NCI-H748 treated with DMSO at 0.1 percent for 48 hours (cell line): ENCODE data around the gene TUBGCP2.

Experiments
- DNase-seq: peaks from one replicate; lab custom pipeline; 2025; lab: John Stamatoyannopoulos, UW

TUBGCP2 gene

DNA sequence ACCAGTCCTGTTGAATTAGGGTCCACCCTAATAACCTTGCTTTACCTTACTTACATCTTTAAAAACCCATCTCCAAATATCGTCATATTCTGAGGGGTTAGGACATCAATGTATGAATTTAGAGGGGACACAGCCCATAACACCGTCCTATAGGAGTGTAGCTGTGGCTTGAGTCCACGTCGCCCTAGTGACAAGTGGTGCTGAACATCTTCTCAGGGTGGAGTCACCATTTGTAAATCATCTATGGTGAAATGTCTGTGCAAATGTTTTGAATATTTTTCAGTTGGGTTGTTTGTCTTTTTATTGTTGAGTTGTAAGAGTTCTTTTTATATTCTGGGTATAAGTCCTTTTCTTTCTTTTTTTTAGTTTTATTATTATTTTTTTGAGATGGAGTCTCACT is 33.3 kb upstream of the TUBGCP2 start:
- DNase-seq: no peak

DNA sequence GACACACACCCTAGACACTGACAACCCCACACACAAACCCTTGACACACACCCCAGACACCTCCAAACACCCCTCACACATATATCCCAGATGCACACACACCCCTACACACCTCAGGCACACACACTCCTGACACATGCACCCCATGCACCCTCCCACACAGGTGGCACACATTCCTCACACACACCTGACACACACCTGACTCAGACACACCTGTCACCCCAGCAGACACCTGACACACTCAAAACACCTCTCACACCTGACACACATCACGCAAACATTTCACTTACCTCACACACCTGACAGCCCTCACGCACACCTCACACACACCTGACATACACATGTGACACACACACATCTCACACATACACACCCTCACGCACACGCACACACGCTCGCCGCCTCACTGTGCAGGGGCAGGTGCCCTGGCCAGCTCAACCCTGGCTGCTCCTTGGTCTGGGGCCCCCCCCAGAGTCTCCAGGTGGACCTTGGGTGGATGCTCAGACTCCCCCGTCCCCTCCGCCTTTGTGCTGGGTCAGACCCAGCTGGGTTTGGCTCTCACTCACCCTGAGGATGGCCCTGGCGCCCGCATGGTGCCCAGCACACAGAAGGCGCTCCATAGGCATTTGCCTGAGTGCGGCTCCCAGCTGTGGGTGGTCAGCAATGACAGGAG is 31.2 kb upstream of the TUBGCP2 start:
- no peak for DNase-seq

DNA sequence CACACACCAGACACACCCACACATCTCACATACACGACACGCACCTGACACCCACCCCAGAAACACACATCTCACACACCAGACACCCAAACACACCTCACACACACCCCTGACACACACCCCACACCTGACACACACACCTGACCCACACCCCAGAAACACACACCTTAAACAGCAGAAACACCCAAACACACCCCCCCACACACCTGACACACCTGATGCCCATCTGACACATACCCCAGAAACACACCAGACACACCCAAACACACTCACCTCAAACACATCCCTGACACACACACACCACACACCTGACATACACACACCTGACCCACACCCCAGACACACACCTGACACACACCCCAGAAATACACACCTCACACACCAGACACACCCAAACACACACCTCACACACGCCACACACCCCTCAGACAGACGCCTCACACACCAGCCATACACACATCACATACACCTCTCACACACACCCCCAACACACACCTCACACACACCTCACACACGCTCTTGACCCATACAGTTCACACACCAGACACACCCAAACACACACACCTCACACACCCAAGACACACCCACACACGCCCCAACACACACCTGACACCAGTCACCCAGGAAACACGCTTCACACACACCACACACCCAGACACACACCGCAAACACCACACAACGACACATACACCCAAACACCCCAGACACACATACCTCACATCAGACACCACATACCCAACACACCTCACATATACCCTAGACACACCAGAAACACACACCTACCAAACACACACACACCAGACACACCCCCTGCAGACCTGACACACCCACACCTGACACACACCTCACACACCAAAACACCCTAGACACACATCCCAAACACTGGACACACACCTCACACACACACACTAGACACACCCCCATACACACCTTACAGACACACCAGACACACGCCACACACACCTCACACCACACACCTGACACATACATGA is 29.7 kb upstream of the TUBGCP2 start:
- DNase-seq: no peak

DNA sequence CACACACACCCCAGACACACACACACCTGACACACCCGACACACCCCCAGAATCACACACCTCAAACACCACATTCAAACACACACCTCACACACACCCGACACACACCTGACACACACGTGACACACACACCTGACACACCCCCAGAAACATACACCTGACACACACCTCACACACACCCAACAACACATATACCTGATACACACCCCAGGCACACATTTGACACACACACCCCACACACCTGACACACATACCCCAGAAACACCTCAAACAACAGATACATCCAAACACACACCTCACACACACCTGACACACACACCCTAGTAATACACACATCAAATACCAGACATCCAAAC is 28.7 kb upstream of the TUBGCP2 start:
- DNase-seq: no peak

DNA sequence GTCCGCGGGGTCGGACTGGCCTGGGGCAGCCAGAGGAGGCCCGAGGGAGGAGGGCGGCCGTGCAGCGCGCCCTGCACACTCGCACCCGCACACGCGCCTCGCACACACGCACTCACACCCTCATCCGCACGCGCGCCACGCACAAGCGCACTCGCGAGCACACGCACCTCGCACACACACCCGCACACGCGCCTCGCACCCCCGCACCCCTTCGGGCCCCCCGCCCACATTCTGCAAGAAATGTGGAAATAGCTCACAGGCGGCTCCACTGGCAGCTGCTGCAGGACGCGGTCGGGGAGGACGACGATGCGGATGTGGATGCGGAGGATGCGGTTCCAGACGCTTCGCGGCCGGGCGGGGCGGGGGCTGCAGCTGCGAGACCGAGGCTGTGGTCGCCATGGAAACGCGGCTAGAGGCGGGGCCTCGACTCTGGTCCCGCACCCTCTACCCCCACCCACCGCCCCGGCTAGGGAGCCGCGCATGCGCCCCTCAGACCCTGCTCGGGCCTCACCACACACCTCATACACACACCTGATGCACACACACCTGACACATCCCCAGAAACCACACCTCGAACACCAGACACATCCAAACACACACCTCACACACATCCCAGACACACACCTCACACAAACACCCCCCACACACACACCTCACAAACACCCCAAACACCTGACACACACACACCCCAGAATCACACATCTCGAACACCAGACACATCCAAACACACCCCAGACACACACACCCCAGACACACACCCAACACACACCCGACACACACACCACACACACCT is 28.1 kb upstream of the TUBGCP2 start, which contains the start of gene CALY:
CALY (minus strand) TSS at position 320 of the 793 bp plus-strand sequence. CDS start 7,907 bp downstream, outside the sequence.
- no peak for DNase-seq

DNA sequence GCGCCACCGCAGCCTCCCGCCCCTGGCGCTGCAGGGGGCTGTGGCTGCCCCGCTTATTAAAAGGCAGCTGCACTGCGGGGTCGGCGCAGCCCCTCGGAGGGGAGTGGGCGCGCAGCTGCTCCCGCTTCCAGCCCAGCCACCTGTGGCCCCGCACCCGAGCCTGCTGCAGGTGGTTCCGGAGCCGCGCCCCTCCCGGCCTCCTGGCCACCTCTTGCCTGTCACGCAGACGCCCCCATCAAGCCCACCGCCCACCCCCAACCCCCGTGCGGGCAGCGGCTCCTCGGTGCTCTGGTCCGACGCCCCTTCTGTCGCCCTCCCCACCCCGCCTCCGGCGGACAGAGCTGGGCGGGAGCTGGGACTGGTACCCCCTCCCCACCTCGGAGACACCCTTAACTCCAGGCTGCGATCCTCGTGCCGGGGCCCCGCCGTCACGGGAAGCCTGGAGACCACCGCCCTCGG is 27.5 kb upstream of the TUBGCP2 start:
- no peak for DNase-seq

- peak; percentile 4 for DNase-seq
These were observed 26.8 kb upstream of the TUBGCP2 start for GRCh38 chr10:133335246-133336117.

DNA sequence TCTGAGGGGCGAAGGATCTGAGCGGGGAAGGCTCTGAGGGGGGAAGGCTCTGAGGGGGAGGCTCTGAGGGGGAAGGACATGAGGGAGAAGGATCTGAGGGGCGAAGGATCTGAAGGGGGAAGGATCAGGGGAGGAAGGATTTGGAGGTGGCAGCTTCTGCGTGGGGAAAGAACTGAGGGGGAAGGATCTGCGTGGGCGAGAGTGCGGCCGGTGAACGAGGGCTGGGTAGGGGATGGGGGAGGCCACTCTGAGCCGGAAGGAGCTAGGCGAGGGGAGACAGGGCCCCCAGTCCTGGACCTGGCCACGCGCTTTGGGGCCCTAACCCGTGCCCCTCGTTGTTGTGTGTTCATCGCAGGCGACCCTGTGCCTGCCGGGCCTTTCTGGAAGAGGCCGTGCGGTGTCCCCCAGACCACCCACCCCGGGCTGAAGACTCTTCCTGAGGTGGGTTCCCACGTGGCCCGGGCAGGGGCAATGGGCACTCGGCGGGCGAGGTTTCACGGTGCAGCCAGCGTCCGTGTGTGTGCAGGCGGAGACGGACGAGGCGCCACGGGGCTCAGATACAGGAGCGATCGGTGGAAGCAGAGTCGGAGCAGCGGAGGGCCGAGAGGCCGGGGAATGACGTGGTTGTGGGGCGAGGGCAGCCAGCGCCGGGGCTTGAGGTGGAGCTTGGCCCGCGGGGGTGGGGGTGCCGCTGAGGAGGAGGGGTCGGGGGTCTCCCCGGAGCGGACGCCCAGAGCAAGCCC is 26.0 kb upstream of the TUBGCP2 start:
- no peak for DNase-seq

DNA sequence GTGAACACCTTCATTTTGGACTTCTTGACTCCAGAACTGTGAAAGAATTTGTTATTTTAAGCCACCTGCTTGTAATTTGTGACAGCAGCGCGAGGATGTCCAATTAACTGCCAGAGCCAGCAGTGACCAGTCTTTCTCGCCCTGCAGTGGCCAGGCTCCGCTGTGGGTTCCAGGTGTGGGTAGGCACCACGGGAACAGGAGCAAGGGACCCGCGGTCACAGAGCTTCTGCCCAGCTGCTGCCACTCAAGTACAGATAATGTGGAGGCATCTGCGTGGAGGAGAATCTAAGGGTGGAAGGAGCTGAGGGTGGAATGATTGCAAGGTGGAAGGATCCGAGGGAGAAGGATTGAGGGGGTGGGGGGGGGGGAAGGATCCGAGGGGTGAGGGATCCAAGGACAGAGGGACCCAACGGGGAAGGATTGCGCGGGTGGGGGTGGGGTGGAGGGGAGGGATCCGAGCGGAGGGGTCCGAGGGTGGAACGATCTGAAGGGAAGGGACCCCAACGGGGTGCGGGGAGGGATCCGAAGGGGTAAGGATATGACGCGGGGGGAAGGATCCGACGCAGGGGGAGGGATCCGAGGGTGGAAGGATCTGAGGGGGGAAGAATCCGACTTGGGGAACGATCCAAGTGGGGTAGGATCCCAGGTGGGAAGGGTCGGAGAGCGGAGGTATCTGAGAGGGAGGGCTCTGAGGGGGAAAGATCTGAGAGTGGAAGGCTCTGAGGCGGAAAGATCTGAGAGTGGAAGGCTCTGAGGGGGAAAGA is 24.4 kb upstream of the TUBGCP2 start:
- DNase-seq: no peak

DNA sequence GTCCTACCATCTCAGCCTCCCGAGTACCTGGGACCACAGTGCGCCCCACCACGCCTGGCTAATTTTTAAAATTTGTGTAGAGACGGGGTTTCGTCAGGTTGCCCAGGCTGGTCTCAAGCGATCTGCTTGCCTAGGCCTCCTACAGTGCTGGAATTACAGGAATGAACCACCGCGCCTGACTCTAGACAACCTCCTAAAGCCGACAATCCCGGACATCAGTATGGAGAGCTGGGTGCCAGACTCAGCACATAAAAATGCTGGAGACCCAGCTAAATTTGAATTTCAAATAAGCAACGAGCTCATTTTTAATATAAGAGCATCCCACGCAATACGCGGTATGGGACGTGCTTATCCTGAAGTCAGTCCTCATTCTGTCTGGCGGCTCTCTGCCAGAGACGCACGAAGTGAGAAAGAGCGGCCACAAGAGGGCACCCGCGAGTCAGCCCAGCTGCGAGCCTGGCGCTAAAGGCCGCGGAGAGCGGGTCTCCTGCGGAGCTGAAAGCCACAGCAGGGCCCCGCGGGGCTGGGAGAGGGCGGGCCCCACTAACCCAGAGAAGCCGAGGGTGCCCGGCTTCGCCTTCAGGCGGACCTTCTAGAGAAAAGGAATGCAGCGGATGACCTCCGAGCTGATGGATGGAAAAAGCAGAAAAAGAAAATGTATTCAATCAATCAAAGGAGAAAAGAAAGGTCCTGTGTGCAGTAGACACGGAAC is 21.0 kb upstream of the TUBGCP2 start:
- DNase-seq: peak; percentile 36

GRCh38 chr10:133328358-133329343 is 20.0 kb upstream of the TUBGCP2 start:
- DNase-seq: no peak

- no peak for DNase-seq
These were observed 19.1 kb upstream of the TUBGCP2 start for GRCh38 chr10:133327651-133328357.

DNA sequence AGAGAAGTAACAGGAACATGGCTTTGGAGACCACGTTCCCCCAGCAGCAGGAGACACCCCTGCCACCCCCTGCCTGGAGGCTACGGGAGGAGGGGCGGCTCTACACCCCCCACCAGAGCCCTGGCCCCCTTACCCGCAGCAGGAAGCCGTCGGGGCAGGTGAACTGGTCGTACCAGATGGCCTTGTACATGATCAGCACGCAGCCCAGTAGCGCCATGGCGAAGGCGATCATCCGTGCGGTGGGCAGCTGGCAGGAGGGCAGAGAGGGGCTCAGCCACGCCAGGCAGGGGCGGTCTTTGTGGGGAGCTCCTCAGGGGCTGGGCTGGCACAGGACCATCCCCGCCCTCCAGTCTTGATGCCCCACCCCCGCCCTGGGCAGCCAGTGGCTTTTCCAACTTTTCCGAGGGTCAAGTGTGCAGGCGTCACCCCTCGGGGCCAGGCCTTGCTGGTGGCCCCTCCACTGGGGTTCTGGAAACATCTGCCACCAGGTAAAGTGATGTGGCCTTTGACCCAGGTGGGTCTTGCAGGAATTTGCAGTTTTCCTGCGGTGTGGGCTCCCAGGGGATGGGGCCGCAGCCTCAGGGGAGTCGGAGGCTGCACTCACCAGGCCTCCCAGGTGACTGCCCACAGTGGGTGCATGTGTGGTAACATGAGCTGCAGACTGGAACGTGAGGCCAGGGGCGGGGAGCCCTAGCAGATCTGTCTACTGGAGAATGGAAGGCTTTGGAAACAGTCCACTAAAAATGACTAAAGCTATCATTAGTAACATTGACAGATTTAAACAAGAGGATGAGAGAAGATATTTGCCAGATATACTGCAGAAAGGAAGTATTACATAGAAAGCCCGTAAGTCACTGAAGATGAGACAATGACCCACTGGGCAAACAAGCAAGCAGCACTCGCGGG is 18.3 kb upstream of the TUBGCP2 start:
- DNase-seq: no peak

DNA sequence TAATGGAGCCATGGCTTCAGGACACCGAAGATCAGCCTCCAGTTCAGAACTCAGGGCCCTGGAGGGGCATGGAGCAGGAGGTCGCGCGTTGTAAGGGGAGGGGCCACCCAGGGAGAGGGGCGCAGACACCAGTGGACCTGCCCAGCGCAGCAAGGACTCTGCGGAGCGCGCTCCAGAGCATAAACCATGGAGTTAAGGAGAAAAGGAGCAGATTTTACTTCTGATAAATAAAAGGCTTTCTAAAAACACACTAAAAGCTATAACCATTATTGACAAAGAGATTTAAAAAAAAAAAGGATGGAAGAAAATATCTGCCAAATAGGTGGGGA is 17.5 kb upstream of the TUBGCP2 start:
- DNase-seq: no peak

GRCh38 chr10:133325440-133326222 is 17.0 kb upstream of the TUBGCP2 start:
- DNase-seq: no peak
